ENCODE measurements around the gene GYPC.

The GYPC gene

DNA sequence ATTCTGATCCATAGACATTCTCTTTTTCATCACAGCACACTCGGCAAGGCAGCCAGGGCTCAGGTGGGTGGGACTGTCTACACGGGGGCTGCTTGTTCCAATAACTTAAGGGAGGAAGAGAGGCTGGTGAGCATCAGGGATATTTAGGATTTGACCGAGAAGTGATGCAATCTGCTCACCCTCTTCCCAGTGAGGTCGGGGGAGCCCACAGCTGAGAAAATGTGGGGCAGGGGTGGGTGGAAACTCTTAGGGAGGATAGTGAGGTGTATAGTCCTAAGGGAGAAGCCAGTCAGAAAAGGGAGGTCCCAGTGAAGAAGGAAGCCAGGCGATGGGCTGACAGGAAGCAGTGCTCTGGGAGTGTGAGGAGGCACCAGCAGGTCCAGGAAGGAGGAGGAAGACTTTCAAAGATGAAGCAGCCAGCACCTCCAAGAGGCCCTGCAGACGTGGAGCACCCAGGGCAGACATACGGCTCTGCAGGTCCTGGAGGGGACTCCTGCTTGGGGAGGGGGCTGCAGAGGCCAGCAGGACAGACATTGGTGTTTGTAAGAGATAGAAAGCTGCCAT is 76.8 kb downstream of the GYPC start:
- no peak for DNase-seq (ENCODE audit: low read depth)

DNA sequence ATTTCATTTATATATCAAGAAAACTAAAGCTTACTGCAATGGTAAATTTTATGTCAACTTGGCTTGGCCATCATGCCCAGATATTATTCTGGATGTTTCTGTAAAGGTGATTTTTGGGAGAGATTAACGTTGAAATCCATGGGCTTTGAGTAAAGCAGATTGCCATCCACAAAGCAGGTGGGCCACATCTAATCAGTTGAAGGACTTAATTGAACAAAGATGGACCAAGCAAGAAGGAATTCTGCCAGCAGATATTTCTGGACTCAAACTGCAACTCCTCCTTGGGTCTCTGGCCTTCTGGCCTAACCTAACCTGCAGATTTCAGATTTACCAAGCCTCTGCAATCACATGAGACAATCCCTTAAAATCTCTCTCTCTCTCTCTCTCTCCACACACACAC is 77.8 kb downstream of the GYPC start:
- no peak for DNase-seq (ENCODE audit: low read depth)

DNA sequence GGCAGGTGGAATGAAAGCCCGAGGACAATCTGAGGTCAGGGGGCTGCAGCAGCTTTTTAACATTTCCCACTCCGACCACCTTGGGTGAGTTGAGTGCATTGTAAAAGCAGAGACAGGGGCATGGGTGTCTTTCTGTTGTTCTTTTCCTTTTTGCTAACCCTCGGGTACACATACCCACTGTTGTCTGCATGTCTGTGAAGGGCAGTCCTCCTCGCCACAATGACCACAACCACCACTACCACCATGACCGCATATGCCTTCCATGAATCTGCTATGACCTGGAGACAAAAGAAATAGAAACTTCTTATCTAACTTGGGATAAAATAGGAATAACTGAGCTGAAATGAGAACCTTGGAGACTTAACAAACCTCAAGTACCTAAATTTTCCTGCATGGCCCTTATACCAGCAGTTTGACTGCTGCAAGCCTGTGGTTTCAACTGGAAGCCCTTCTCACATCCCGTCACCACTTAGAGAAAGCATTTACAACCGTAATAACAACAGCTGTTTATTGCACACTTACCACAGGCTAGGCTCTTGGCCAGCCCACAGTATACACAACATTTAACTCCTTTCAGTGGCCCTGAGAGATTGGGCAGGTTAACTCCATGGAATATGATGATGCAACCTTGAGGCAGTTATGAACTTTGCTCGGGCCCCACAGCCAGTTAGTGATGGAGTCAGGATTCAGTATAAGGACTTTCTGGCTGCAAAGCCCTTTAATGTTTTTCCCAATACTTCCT is 80.3 kb downstream of the GYPC start:
- DNase-seq (ENCODE audit: low read depth), result no peak

GRCh38 chr2:126739141-126739540 is 83.2 kb downstream of the GYPC start:
- DNase-seq (ENCODE audit: low read depth), result no peak

DNA sequence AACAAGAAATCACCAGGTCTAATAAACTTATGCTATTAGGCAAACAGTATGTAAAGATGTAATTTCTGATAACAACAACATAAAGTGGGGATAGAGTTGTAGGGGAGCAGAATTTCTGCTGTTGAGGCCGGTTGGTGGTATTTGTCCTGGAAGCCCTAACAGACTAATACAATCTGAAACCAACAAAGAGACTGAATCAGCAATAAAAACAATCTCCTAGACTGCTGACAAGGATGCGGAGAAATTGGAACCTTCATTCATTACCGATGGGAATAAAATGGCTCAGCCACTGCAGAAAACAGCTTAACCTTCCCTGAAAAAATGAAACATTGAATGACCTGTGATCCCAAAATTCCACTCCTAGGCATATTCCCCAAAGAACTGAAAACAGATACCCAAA is 88.7 kb downstream of the GYPC start:
- DNase-seq (ENCODE audit: low read depth), result no peak

Data from stimulated activated CD8-positive, alpha-beta memory T cell treated with anti-CD3 and anti-CD28 coated beads, Interleukin-7, amount 100 ng/mL, for 24 hours (primary cell).